GM21576 (cell line): Measurements from ENCODE around the gene ATP13A3.

Experiments
- ATAC-seq: cut with Tn5 transposase; IDR thresholded peaks from one replicate; pipeline ENCODE4 v1.9.1; 2021; ENCODE audit warnings: mild to moderate bottlenecking, moderate library complexity; ENCODE audit not compliant: unreplicated experiment

Gene ATP13A3

GRCh38 chr3:194446172-194446571 is 40.6 kb downstream of the ATP13A3 start:
- ATAC-seq = no peak

- ATAC-seq = no peak
Observed at GRCh38 chr3:194443901-194444300, 42.9 kb downstream of the ATP13A3 start.

GRCh38 chr3:194440756-194441155 is 46.0 kb downstream of the ATP13A3 start:
- ATAC-seq = no peak

- ATAC-seq = no peak
Observed at GRCh38 chr3:194439881-194440550, 46.8 kb downstream of the ATP13A3 start.

- ATAC-seq = no peak
Observed at GRCh38 chr3:194434503-194434902, 52.3 kb downstream of the ATP13A3 start.

- no peak for ATAC-seq
Observed at GRCh38 chr3:194431554-194431953, 55.2 kb downstream of the ATP13A3 start.

- ATAC-seq = no peak
Observed at GRCh38 chr3:194425399-194425798, 61.4 kb downstream of the ATP13A3 start.

- no peak for ATAC-seq
Observed at GRCh38 chr3:194424953-194425352, 61.8 kb downstream of the ATP13A3 start.

GRCh38 chr3:194424373-194424772 is 62.4 kb downstream of the ATP13A3 start:
- ATAC-seq = no peak

GRCh38 chr3:194423317-194423716 is 63.5 kb downstream of the ATP13A3 start:
- no peak for ATAC-seq

GRCh38 chr3:194422188-194422587 is 64.6 kb downstream of the ATP13A3 start:
- no peak for ATAC-seq

GRCh38 chr3:194418671-194419070 is 68.1 kb downstream of the ATP13A3 start:
- no peak for ATAC-seq

GRCh38 chr3:194407423-194407822 is 79.4 kb downstream of the ATP13A3 start:
- ATAC-seq = no peak

GRCh38 chr3:194405766-194406165 is 81.0 kb downstream of the ATP13A3 start:
- no peak for ATAC-seq

- no peak for ATAC-seq
Observed at GRCh38 chr3:194404365-194405140, 82.2 kb downstream of the ATP13A3 start.

- ATAC-seq = no peak
Observed at GRCh38 chr3:194401868-194402329, 84.9 kb downstream of the ATP13A3 start.

- ATAC-seq = no peak
Observed at GRCh38 chr3:194401346-194401745, 85.5 kb downstream of the ATP13A3 start.

GRCh38 chr3:194399874-194400411 is 86.9 kb downstream of the ATP13A3 start:
- no peak for ATAC-seq

GRCh38 chr3:194399166-194399565 is 87.6 kb downstream of the ATP13A3 start, which contains the start of gene GP5:
Gene GP5, minus strand, starts transcription at chr3:194399266. Its CDS starts 984 bp downstream, at chr3:194398282.
- ATAC-seq = no peak

- no peak for ATAC-seq
Observed at GRCh38 chr3:194397757-194398312, 89.0 kb downstream of the ATP13A3 start.
